Skeletal muscle cell (primary cell): Measurements from ENCODE around the gene ZNG1A.
A peak's percentile ranks its signal among the peaks of the same experiment; 100 is the strongest.
"Not testable (repeated sequence)": the region's sequence is repeated elsewhere in the genome, so short reads cannot be mapped to it uniquely, and the experiment has no call there.

Source experiments
- DNase-seq: peaks from one replicate; pipeline ENCODE4 v3.0.0-alpha.2; 2010; ENCODE audit warnings: low read depth
- H3K4me3 ChIP-seq: 2 replicates; pipeline ENCODE4 v1.5.1; 2011; ENCODE audit warnings: low read depth, mild to moderate bottlenecking, control low read depth, low read length, moderate library complexity

ZNG1A gene

GRCh38 chr9:206481-206880 lies 27.6 kb upstream of the ZNG1A start:
- H3K4me3 ChIP-seq, result no peak overlapping the region

DNA sequence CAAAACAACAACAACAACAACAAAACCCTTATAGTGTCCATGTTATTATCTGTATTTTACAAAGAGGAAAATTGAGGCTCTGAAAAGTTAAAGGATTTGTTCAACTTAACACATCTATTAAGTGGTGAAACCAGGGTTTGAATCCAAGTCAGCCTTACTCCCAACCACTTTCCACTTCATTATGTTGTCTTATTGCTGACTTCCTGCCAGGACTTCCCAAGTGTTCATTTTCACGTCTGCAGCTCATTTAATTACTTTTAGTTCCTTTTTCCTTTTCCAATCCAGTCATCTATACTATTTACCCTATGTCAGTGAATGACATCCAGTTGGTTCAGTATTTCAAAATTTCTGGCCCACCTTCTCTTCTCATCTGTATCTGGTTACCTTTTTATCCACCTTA lies 20.7 kb upstream of the ZNG1A start:
- DNase-seq, result not testable (repeated sequence)

More at GRCh38 chr9:206481-206880, 27.6 kb upstream of the ZNG1A start:
- no peak for DNase-seq

DNA sequence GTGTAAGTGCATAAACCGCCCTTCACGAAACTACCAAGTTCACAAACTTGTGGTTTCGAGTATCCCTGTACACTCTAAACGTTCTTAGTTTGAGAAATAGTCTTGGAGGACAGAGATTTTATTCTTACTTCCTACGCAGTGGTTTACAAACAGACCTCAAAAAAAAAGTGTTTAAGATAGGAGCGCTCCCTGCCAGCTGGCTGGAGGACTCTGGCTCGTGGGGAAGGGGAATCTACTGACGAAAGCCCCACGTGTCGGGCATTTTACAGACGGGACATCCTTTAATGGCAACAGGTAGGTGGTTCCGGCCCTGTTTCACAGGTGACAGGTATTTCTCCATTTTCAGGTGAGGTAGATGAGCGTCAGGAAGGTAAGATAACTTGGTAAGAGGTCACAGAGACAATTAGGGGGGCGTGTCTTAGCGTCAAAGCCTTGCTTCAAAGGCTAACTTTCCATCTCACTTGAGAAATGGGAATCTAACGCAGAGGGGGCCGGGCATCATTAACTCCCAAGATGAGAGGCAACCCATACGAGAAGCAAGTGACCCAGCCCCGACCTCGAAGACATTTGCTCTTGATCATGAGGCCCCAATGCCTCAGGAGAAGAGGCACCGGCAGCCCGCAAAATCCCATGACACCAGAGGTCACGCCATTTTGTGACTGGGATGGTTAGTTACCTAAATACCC lies 573 bp downstream of the ZNG1A start:
- not testable (repeated sequence) for DNase-seq
- peak overlapping the region; percentile 50 for H3K4me3 ChIP-seq

More for the DNA sequence above, 20.7 kb upstream of the ZNG1A start:
- H3K4me3 ChIP-seq, result not testable (repeated sequence)

DNA sequence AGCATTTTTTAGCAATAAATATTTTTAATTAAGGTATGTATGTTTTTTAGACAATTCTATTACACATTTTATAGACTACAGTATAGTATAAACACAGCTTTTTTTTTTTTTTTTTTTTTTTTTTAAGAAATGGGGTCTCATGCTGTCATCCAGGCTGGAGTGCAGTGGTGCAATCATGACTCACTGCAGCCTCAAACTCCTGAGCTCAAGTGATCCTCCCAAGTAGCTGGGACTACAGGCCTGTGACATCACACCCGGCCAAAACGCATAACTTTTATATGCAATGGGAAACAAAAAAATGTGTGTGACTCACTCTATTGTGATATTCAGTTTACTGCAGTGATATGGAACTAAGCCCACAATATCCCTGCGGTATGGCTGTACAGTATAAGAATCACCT lies 9.1 kb downstream of the ZNG1A start:
- not testable (repeated sequence) for DNase-seq, H3K4me3 ChIP-seq

GRCh38 chr9:159871-160270 lies 19.0 kb downstream of the ZNG1A start:
- not testable (repeated sequence) for DNase-seq, H3K4me3 ChIP-seq

DNA sequence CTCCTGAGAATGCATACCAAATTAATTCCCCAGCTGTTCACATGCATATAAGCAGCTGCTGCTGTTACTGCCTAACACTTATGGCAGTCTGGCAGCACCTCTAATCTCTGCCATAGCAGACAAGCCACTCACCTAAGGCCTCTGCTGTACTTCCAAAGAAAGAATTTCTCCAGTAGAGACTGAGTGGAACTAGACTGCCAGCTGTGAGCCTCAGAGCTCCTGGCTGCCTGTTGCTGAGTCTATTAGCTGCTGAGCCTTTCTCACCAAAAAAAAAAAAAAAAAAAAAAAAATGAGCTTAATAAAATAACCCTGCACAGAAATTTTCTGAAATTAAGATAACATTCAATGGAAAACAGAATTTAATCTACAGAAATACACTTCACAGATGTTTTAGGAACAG lies 27.7 kb downstream of the ZNG1A start:
- DNase-seq, H3K4me3 ChIP-seq: not testable (repeated sequence)

DNA sequence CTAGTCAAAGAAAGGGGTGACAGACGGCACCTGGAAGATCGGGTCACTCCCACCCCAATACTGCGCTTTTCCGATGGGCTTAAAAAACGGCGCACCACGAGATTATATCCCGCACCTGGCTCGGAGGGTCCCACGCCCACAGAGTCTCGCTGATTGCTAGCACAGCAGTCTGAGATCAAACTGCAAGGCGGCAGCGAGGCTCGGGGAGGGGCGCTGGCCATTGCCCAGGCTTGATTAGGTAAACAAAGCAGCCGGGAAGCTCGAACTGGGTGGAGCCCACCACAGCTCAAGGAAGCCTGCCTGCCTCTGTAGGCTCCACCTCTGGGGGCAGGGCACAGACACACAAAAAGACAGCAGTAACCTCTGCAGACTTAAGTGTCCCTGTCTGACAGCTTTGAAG lies 39.0 kb downstream of the ZNG1A start:
- not testable (repeated sequence) for H3K4me3 ChIP-seq, DNase-seq

- DNase-seq, H3K4me3 ChIP-seq: not testable (repeated sequence)
These were observed 60.8 kb downstream of the ZNG1A start, which contains the start of gene FOXD4 for GRCh38 chr9:117995-118467. TSS of gene FOXD4 (minus strand) at chr9:118417. CDS start at chr9:118119, 298 bp downstream.

DNA sequence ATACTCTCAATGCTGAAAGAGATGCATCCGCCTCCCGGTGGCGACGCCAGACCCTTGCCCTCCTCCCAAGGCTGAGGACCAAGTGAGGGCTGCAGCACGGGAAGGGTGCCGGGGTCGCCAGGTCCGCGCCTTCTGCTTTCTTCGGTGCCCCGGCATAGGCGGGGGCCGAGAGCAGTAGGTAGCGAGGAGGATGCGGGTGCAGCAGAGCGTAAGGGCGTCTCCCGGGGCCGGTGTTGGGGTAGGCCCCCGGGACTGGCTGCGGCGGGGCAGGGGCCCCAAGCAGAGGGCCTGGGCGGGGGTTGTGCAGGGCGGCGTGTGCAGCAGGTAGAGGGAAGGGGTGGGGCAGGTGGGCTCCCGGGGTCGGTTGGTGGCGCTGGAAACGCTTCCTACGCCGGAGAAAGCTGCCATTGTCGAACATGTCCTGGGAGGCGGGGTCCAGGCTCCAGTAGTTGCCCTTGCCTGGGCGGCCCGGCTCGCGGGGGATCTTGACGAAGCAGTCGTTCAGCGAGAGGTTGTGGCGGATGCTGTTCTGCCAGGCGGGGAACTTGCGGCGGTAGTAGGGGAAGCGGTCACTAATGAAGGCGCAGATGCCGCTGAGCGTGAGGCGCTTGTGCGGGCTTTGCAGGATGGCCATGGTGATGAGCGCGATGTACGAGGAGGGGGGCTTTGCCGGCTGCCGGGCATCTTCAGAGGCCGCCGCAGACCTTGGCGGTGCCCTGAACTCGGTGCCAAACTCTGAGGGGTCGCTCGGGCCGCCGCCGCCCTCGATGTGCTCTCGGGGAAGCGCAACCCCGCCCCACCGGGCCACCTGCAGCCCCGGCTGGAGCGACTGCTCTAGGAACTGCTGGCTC lies 61.5 kb downstream of the ZNG1A start:
- not testable (repeated sequence) for H3K4me3 ChIP-seq, DNase-seq

GRCh38 chr9:116239-117077 lies 62.4 kb downstream of the ZNG1A start:
- H3K4me3 ChIP-seq, DNase-seq: not testable (repeated sequence)

GRCh38 chr9:115118-115451 lies 63.8 kb downstream of the ZNG1A start:
- not testable (repeated sequence) for H3K4me3 ChIP-seq, DNase-seq

DNA sequence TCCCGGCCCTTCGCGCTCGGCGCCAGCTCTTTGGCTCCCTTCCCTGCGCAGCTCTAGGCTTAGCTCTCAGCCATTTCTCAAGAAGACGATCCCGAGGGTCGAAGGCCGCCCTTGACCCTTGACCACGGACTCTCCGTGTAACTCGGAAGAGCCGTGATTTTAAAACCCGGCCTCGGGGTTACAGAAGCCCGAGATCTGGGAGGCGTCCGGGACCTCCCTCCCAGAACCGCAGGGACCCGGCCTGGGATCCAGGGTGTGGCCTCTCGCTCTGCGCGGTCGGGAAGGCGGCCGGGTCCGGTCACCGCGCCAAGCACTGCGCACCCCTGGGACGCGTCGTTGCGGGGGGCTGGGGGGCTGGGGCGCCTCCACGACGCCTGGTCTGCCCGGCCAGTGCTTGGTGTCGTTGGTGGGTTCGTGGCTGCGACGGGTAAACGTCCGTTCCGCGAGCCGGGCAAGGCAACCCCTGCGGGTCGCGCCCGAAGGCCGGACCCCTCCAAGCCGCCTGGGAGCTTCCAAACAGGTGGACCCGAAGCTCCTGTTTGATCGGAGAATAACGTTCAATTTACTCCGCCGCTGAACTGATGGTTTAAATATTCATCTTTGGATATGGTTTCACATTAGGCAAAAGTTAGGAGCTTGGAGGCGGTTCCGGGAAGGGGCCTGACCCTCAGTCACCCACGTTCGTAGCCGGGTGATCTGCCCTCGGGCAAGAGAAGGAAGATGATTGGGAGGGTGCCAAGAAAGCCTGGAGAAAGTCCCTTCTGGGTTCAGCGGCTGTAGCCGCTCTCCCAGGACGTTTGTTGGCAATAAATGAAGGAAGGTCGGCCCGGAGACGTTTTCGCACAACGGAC lies 64.4 kb downstream of the ZNG1A start:
- DNase-seq, result not testable (repeated sequence)
- H3K4me3 ChIP-seq, result peak overlapping the region; percentile 36

GRCh38 chr9:113468-114266 lies 65.2 kb downstream of the ZNG1A start:
- DNase-seq, result not testable (repeated sequence)
- peak overlapping the region; percentile 36 for H3K4me3 ChIP-seq

DNA sequence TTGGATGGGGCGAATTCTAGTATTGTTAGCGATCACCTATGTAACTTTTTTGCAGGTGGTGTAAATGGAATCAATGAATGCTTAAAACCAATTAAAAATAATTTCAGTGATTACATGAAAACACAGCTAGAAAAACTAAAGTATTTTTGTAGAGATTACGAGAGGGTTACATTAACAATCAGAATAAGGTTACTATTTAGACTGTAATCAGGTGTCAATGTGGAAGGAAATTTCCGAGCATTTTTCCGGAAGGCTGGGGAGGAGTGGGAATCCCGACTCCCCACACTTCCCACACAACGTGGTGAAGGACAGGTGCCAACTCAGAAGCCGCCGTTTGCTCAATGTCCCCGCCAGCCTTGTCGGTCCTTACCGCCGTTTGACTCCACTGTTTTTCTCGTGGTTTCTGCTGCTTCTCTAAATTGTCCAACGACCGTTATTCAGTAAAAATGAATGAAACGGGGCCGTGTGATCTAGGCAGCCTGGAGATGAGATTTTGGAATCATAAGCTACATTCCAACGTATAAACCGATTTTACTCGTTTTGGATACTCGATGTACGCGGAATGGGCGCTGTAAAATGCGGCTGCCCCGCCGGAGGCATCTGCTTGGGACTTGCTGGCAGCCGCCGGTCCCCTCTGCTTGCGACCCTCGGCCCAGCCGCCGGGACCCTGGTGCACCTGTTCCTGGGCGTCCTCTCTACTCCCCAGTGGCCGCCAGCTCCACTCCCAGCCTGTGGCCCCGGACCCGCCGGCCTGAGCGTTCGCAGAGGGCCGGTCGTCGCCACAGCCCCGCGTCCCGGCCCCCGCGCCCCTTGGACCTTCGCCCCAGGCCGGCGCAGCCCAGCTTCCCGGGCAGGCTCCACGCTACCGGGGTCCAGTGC lies 66.0 kb downstream of the ZNG1A start:
- not testable (repeated sequence) for DNase-seq, H3K4me3 ChIP-seq

GRCh38 chr9:110672-111071 lies 68.2 kb downstream of the ZNG1A start:
- not testable (repeated sequence) for DNase-seq, H3K4me3 ChIP-seq

DNA sequence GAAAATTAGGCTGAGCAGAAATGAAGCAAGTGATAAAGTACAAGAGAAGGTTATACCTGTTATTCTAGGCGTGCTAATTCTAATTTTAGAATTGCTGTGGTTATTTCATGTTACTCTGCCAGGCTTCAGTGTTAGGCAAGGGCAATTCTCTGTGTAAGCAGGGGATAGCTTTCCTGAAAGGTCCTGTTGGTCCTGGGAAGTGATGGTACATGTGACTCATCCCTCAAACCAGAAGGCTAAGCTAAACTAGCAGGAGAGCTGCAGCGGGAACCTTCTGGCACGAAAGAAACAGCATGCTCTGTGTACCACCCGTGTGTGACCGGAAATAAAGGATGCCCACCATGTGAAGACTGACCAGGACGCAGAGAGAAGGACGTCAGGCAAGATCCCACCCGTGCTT lies 69.3 kb downstream of the ZNG1A start:
- DNase-seq, H3K4me3 ChIP-seq: not testable (repeated sequence)
